ENCODE data around the gene CCDC88B. TPM values are rescaled to one million over a fixed set of nuclear protein-coding genes. Genes with fewer than 3 reads are reported as not detected.

CCDC88B gene
- total and polyA plus RNA-seq, 9 of the 15 experiments (the other 6 are each of a cell fraction or from before 2014, with no cell fraction given): 0.13 to 18.1 (median 7.9) TPM

DNA sequence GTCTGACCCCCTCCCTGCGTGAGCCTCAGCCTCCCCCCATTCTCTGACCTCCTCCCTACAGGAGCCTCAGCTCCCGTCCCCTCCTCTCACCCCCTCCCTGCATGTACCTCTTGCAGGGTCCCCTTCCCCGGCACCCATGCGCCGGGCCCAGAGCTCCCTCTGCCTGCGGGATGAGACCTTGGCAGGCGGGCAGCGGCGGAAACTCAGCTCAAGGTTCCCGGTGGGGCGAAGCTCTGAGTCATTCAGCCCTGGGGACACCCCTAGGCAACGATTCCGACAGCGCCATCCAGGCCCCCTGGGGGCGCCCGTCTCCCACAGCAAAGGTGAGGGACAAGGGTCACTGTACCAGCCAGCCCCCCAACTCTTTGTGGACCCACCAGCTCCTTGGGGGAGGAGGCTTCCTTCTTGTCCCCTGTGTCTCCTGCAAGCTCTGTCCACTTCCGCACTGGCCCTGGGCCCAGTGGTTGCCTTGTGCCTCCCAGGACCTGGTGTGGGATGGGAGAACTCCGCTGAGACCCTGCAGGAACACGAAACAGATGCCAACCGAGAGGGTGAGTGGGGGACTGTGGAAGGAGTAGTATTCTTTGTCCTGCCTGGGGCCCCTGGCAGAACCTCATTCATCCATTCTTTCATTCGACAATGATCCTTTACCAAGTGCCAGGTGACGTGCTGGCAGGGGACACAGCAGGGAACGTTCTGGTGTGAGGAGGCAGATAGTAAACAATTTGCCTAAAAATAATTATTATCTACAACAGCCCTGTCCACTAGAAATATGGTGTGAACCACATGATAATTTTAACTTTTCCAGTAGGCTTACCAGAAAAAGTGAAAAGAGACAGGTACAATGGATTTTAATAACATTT lies 15.3 kb downstream of the CCDC88B start (continued):
- no peak for TF ChIP-seq STAT5B (CRISPR knock-in tag; IDR thresholded peaks at IDR 0.05)
- TF ChIP-seq CCNT2 (IDR thresholded peaks at IDR 0.05; ENCODE audit: borderline replicate concordance, extremely low read depth, insufficient read length, low read depth, low read length): peak; percentile 60
- no peak for TF ChIP-seq ZSCAN29 (IDR thresholded peaks at IDR 0.05)
- TF ChIP-seq PHF20 (IDR thresholded peaks at IDR 0.05; ENCODE audit: partially characterized antibody): peak; percentile 53
- no peak for TF ChIP-seq SRSF9 (IDR thresholded peaks at IDR 0.05; ENCODE audit: borderline replicate concordance, low read depth, low read length)
- TF ChIP-seq PBX2 (CRISPR knock-in tag; IDR thresholded peaks at IDR 0.05; ENCODE audit: low read depth): no peak
- no peak for TF ChIP-seq PBX2 (tag; conservative IDR thresholded peaks at IDR 0.05; ENCODE audit: low read depth)
- peak; percentile 8; the same call in 1 of the 2 replicates for TF ChIP-seq MAFK (IDR thresholded peaks at IDR 0.05; ENCODE audit: low read length)
- no peak for TF ChIP-seq ZNF584 (CRISPR knock-in tag; IDR thresholded peaks at IDR 0.05; ENCODE audit: low read depth)
- TF ChIP-seq, protein P1, sequence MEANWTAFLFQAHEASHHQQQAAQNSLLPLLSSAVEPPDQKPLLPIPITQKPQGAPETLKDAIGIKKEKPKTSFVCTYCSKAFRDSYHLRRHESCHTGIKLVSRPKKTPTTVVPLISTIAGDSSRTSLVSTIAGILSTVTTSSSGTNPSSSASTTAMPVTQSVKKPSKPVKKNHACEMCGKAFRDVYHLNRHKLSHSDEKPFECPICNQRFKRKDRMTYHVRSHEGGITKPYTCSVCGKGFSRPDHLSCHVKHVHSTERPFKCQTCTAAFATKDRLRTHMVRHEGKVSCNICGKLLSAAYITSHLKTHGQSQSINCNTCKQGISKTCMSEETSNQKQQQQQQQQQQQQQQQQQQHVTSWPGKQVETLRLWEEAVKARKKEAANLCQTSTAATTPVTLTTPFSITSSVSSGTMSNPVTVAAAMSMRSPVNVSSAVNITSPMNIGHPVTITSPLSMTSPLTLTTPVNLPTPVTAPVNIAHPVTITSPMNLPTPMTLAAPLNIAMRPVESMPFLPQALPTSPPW (CRISPR knock-in tag; IDR thresholded peaks at IDR 0.05): peak; percentile 88
- TF ChIP-seq ZNF766 (CRISPR knock-in tag; conservative IDR thresholded peaks at IDR 0.05): no peak
- TF ChIP-seq ERF (CRISPR knock-in tag; IDR thresholded peaks at IDR 0.05): peak; percentile 79; the same call in 1 of the 2 replicates
- no peak for TF ChIP-seq BACH1 (tag; IDR thresholded peaks at IDR 0.05)
- no peak for TF ChIP-seq ATF1 (CRISPR knock-in tag; IDR thresholded peaks at IDR 0.05)
- peak; percentile 72 for TF ChIP-seq ATF1 (tag; IDR thresholded peaks at IDR 0.05)
- peak; percentile 37; the same call in 1 of the 2 replicates for TF ChIP-seq RNF2 (IDR thresholded peaks at IDR 0.05)
- TF ChIP-seq SMAD4 (CRISPR knock-in tag; conservative IDR thresholded peaks at IDR 0.05): peak; percentile 73
- no peak for TF ChIP-seq ZNF445 (CRISPR knock-in tag; IDR thresholded peaks at IDR 0.05; ENCODE audit: low read depth)
- TF ChIP-seq RAD21 (CRISPR knock-in tag; conservative IDR thresholded peaks at IDR 0.05 in 1 of 2, IDR thresholded peaks at IDR 0.05 in 1 of 2): peak; percentile 92 to 94
- TF ChIP-seq KAT2B (IDR thresholded peaks at IDR 0.05; ENCODE audit: low read depth, low read length): no peak
- peak; percentile 66 for TF ChIP-seq POLR2A (conservative IDR thresholded peaks at IDR 0.05)
- TF ChIP-seq MYC (IDR thresholded peaks at IDR 0.05; ENCODE audit: low read depth, low read length): peak; percentile 75; the same call in 1 of the 2 replicates
- TF ChIP-seq MYC (CRISPR knock-in tag; IDR thresholded peaks at IDR 0.05; ENCODE audit: borderline replicate concordance, low read depth): no peak; the same call in 1 of the 2 replicates
- no peak for TF ChIP-seq ZNF384 (IDR thresholded peaks at IDR 0.05; ENCODE audit: low read depth, low read length)
- no peak for TF ChIP-seq ZNF124 (CRISPR knock-in tag; IDR thresholded peaks at IDR 0.05)
- TF ChIP-seq SAFB (IDR thresholded peaks at IDR 0.05; ENCODE audit: borderline replicate concordance, low read depth, low read length): no peak; the same call in 1 of the 2 replicates
- no peak for TF ChIP-seq TAL1 (IDR thresholded peaks at IDR 0.05)
